HepG2 (cell line): ENCODE results near the gene ATP6V0D1. TPM values are rescaled to one million over a fixed set of nuclear protein-coding genes. Genes with fewer than 3 reads are reported as not detected.

Source experiments
- ATAC-seq: fragments of 200-7000 bp; cut with Tn5 transposase; 3 replicates; pipeline ENCODE4 v1.9.1; 2020; ENCODE audit warnings: mild to moderate bottlenecking, moderate library complexity
- BruUV-seq: library from RNA; stranded (reverse); fragments of 400-500 nt; replicated peaks from 2 replicates; lab custom pipeline; 2021; lab: Mats Ljungman, UMichigan
- CTCF ChIA-PET: fragments of 300-600 bp; formaldehyde crosslinking; extraction: SDS; loops from one replicate; lab custom pipeline; 2021; ENCODE audit warnings: low total read pairs, inconsistent platforms, low intra/inter-chr PET ratio; lab: Yijun Ruan, JAX
- POLR2A ChIA-PET: fragments of 350-600 bp; sonication (Branson Sonifier 250); formaldehyde crosslinking; loops from one replicate; lab custom pipeline; 2020; ENCODE audit warnings: antibody characterized with exemption, inconsistent platforms; lab: Yijun Ruan, JAX
- DNase-seq: peaks from one replicate; pipeline ENCODE4 v3.0.0-alpha.2; 2015; ENCODE audit warnings: low spot score
- FAIRE-seq: peaks from 3 replicates; lab custom pipeline; 2011; peaks lifted over from hg19 to GRCh38; lab: Jason Lieb, UNC
- H2AFZ ChIP-seq: one replicate; pipeline ENCODE4 v1.6.1; 2011; ENCODE audit warnings: low read length, inconsistent platforms
- H3K27ac ChIP-seq: fragments of 300-600 bp; 3 replicates; pipeline ENCODE4 v1.8.0; 2011; ENCODE audit warnings: mixed run types, mild to moderate bottlenecking, mixed read lengths, low read length, inconsistent platforms; ENCODE audit not compliant: insufficient read depth; ENCODE audit errors: extremely low read length
- H3K27me3 ChIP-seq, 2 experiments: fragments of 200-600 bp in 1 of 2; 2 replicates in 1 of 2; 3 replicates in 1 of 2; pipeline versions ENCODE4 v1.6.0 to v1.8.0; 2011; ENCODE audit warnings: low read length in 2 of 2, mild to moderate bottlenecking in 2 of 2, moderate library complexity in 2 of 2, inconsistent platforms in 1 of 2; ENCODE audit not compliant: insufficient read depth in 2 of 2, control insufficient read depth in 1 of 2
- H3K36me3 ChIP-seq, 2 experiments: fragments of 200-600 bp in 1 of 2; replicated peaks in 1 of 2; 2 replicates in 1 of 2; 3 replicates in 1 of 2; pipeline versions ENCODE4 v1.5.1 to v1.8.0; 2011; ENCODE audit warnings: low read length in 2 of 2, inconsistent platforms in 1 of 2; ENCODE audit not compliant: insufficient read depth in 2 of 2, control insufficient read depth in 1 of 2
- H3K4me1 ChIP-seq: 2 replicates; pipeline ENCODE4 v1.5.1; 2012; ENCODE audit warnings: low read length, inconsistent platforms; ENCODE audit not compliant: insufficient read depth
- H3K4me2 ChIP-seq: 2 replicates; pipeline ENCODE4 v1.6.0; 2011; ENCODE audit warnings: low read depth, low read length, inconsistent platforms
- H3K4me3 ChIP-seq, 3 experiments: fragments of 200-600 bp in 1 of 3; sonication (generic), shearing (Covaris generic) in 1 of 3; replicated peaks in 1 of 3; 2 replicates each; pipeline ENCODE4 v1.5.1; 2011 to 2016; ENCODE audit warnings: low read length in 3 of 3, inconsistent platforms in 2 of 3, low read depth in 2 of 3, mild to moderate bottlenecking in 2 of 3, control low read depth in 1 of 3, mixed read lengths in 1 of 3; ENCODE audit not compliant: insufficient read depth in 1 of 3
- H3K79me2 ChIP-seq: one replicate; pipeline ENCODE4 v1.6.1; 2011; ENCODE audit warnings: low read length, inconsistent platforms; ENCODE audit not compliant: insufficient read depth
- H3K9ac ChIP-seq: 2 replicates; pipeline ENCODE4 v1.6.0; 2011; ENCODE audit warnings: mild to moderate bottlenecking, low read depth, low read length, inconsistent platforms; ENCODE audit not compliant: insufficient read depth
- H3K9me3 ChIP-seq: 2 replicates; pipeline ENCODE4 v1.5.1; 2012; ENCODE audit warnings: mild to moderate bottlenecking, low read length
- H4K20me1 ChIP-seq: 2 replicates; pipeline ENCODE4 v1.6.0; 2011; ENCODE audit warnings: inconsistent platforms, mild to moderate bottlenecking, low read length, moderate library complexity; ENCODE audit not compliant: insufficient read depth
- CHD2 ChIP-seq: IDR thresholded peaks from 2 replicates; pipeline ENCODE4 v1.6.1; 2011; ENCODE audit warnings: low read depth, low read length, improper control_type of control experiment
- ETV5 ChIP-seq: IDR thresholded peaks from 2 replicates; pipeline ENCODE4 v1.6.1; 2018; ENCODE audit warnings: missing biosample characterization, missing genetic modification reagents, inconsistent platforms, borderline replicate concordance
- GABPA ChIP-seq, 2 experiments: IDR thresholded peaks; 2 replicates each; pipeline ENCODE4 v1.6.1; 2011 to 2016; ENCODE audit warnings: low read depth in 2 of 2, low read length in 1 of 2, missing biosample characterization in 1 of 2, missing genetic modification characterization in 1 of 2
- GABPB1 ChIP-seq: IDR thresholded peaks from 2 replicates; pipeline ENCODE4 v1.6.1; 2016; ENCODE audit warnings: mild to moderate bottlenecking, missing genetic modification reagents, moderate library complexity, missing compliant biosample characterization
- HNRNPL ChIP-seq: fragments of 200-400 bp; formaldehyde crosslinking; IDR thresholded peaks from 2 replicates; pipeline ENCODE4 v1.6.1; 2017; ENCODE audit warnings: mild to moderate bottlenecking, low read depth, low read length
- LCORL ChIP-seq, 2 experiments: fragments of 450-650 bp in 1 of 2; sonication (generic) in 1 of 2; formaldehyde crosslinking in 1 of 2; IDR thresholded peaks; 2 replicates each; pipeline versions ENCODE4 v1.5.0 to v1.6.1; 2017 to 2020; ENCODE audit warnings: antibody characterized with exemption in 1 of 2, missing genetic modification reagents in 1 of 2
- MAFF ChIP-seq: IDR thresholded peaks from 2 replicates; pipeline ENCODE4 v1.6.1; 2011; ENCODE audit warnings: low read depth, low read length, improper control_type of control experiment
- MAFK ChIP-seq, 2 experiments: IDR thresholded peaks in 1 of 2; conservative IDR thresholded peaks in 1 of 2; 2 replicates each; pipeline ENCODE4 v1.6.1; 2011; ENCODE audit warnings: improper control_type of control experiment in 2 of 2, low read length in 2 of 2
- MAZ ChIP-seq, 2 experiments: sonication (generic) in 1 of 2; formaldehyde crosslinking in 1 of 2; IDR thresholded peaks; 2 replicates each; pipeline versions ENCODE4 v1.5.0 to v1.6.1; 2012 to 2020; ENCODE audit warnings: low read depth in 2 of 2, mild to moderate bottlenecking in 2 of 2, borderline replicate concordance in 1 of 2, improper control_type of control experiment in 1 of 2, low read length in 1 of 2, missing genetic modification reagents in 1 of 2, moderate library complexity in 1 of 2
- MZF1 ChIP-seq: sonication (generic); formaldehyde crosslinking; IDR thresholded peaks from 2 replicates; pipeline ENCODE4 v1.8.1; 2023; ENCODE audit warnings: mild to moderate bottlenecking, missing genetic modification reagents, borderline replicate concordance
- NONO ChIP-seq, 2 experiments: fragments of 450-650 bp in 1 of 2; sonication (generic) in 1 of 2; formaldehyde crosslinking in 1 of 2; IDR thresholded peaks in 1 of 2; conservative IDR thresholded peaks in 1 of 2; 2 replicates each; pipeline versions ENCODE4 v1.6.1 to v1.8.0; 2017 to 2022; ENCODE audit warnings: mild to moderate bottlenecking in 1 of 2, missing genetic modification reagents in 1 of 2, moderate library complexity in 1 of 2
- RELA ChIP-seq: sonication (generic); formaldehyde crosslinking; IDR thresholded peaks from 2 replicates; pipeline ENCODE4 v1.4.0; 2020; ENCODE audit warnings: missing genetic modification reagents
- ZNF350 ChIP-seq: sonication (generic); formaldehyde crosslinking; IDR thresholded peaks from 2 replicates; pipeline ENCODE4 v1.4.0; 2020; ENCODE audit warnings: mild to moderate bottlenecking, low read depth, missing genetic modification reagents, borderline replicate concordance
- ZNF44 ChIP-seq: sonication (generic); formaldehyde crosslinking; IDR thresholded peaks from 2 replicates; pipeline ENCODE4 v1.5.1; 2020; ENCODE audit warnings: mild to moderate bottlenecking, missing genetic modification reagents
- ZNF550 ChIP-seq: sonication (generic); formaldehyde crosslinking; IDR thresholded peaks from 2 replicates; pipeline ENCODE4 v1.4.0; 2020; ENCODE audit warnings: mild to moderate bottlenecking, missing genetic modification reagents, borderline replicate concordance
- ZNF724P ChIP-seq: sonication (generic); formaldehyde crosslinking; IDR thresholded peaks from 2 replicates; pipeline ENCODE4 v1.8.0; 2022; ENCODE audit warnings: missing genetic modification reagents, borderline replicate concordance
- ZNF780A ChIP-seq: sonication (generic); formaldehyde crosslinking; IDR thresholded peaks from 2 replicates; pipeline ENCODE4 v1.8.0; 2022; ENCODE audit warnings: mild to moderate bottlenecking, missing genetic modification reagents, moderate library complexity
- WGBS: methylation state at CpG from one replicate; pipeline ENCODE4 v1.1.6; 2017; ENCODE audit warnings: low lambda C conversion rate; 5-methylcytosine and 5-hydroxymethylcytosine counted together
- in situ Hi-C: cut with HindIII; loops from 2 replicates; pipeline ENCODE4 v1.10.0; 2017; ENCODE audit warnings: low pct_unique_long_range_greater_than_20kb; ENCODE audit not compliant: extremely low pct_ligation_motif_present
- intact Hi-C: fragments of 100-400 bp; cut with micrococcal nuclease; formaldehyde crosslinking; loops from one replicate; pipeline ENCODE4 v1.10.0; 2022; ENCODE audit not compliant: unreplicated experiment
- polyA plus RNA-seq, 8 experiments: library from polyadenylated mRNA; depleted of rRNA in 3 of 8; stranded (reverse) in 7 of 8; unstranded in 1 of 8; fragments of >200 nt; fragmentation: Illumina TruSeq in 4 of 8; extraction: Trizol in 4 of 8; gene quantifications; 2 replicates each; pipeline versions ENCODE4 v1.2.1 to v1.2.3, GENCODE V29; 2011 to 2016; ENCODE audit warnings: low read depth in 4 of 8, missing spikeins in 1 of 8, mixed read lengths in 1 of 8; ENCODE audit not compliant: insufficient read depth in 1 of 8
- total RNA-seq, 5 experiments: library from RNA; depleted of rRNA; stranded (reverse); fragments of >200 nt; fragmentation: Illumina TruSeq; extraction: Trizol; gene quantifications; 2 replicates each; pipeline ENCODE4 v1.2.3, GENCODE V29; 2016; ENCODE audit warnings: low read depth in 1 of 5
- TF ChIP-seq, protein P1 (sequence below), 2 experiments: fragments of 450-650 bp in 1 of 2; sonication (generic) in 1 of 2; formaldehyde crosslinking; IDR thresholded peaks; 2 replicates each; pipeline versions ENCODE4 v1.5.0 to v1.8.0; 2020 to 2022; ENCODE audit warnings: mild to moderate bottlenecking in 1 of 2, missing genetic modification reagents in 1 of 2
- TF ChIP-seq, protein P2 (sequence below): sonication (generic); formaldehyde crosslinking; IDR thresholded peaks from 2 replicates; pipeline ENCODE4 v1.4.0; 2020; ENCODE audit warnings: mild to moderate bottlenecking, low read depth, missing genetic modification reagents

Gene ATP6V0D1
- total and polyA plus RNA-seq, 2 of the 13 experiments (the other 11 are each of a cell fraction or from before 2014, with no cell fraction given): 51.1 to 61.3 TPM

DNA sequence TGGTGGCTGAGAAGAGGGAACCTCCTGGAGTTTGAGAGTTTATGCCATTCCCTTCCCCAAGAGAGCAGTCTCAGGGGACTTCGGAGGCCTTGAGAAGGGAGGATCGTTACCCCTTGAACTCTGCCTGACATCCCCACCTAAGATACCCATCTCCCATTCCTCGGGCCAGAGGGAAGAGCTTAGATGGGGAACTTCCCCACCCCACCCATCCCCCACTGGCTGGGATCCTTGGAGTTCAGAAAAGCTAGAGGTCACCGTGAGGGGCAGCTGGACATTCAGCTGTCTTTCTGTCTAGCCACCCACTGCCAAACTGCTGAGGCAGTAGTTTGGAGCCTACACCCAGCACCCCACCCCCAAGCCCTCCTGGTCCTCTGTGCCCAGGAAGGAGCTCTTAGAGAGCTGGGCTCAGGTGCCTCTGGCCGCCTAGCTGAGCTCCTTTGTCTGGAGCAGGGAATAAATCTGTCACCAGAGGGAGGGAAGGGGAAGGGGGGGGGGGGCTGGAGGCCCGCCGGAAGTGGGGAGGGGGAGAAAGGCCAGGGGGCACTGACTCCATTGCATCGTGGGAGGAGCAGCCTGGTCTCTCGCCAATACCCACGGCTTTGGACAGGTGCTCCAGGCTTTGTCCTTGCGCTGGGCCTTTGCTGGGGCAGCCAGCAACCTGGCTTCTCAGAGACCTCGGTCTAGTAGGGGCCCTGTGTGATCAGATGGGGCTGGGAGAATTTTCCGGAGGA lies 49.0 kb downstream of the ATP6V0D1 start:
- Histone ChIP-seq H3K4me1 (peaks cover 48% of the 10 kb centered on the region), H3K36me3 (no peaks in the 10 kb centered on the region), H2AFZ (peak overlapping the region; percentile 45), H4K20me1 (no peaks in the 10 kb centered on the region), H3K9ac (peak overlapping the region; percentile 79), H3K79me2 (no peaks in the 10 kb centered on the region), H3K27me3 (peaks cover 0 to 2% of the 10 kb centered on the region in 2 experiments; a peak in 1 of 5 replicates), H3K27ac (peak overlapping the region; percentile 82), H3K4me2 (peak overlapping the region; percentile 99), H3K4me3 (peak overlapping the region; percentile 67 to 92 (median 79)), H3K9me3 (no peaks in the 10 kb centered on the region)
- WGBS: 8% methylated on average over 11 of the region's 13 CpGs
- intact Hi-C loops (no loop called here), in situ Hi-C loops (loop anchor here (5.0 kb wide), 1 partner anchor 35 kb away; no protein-coding TSS in a partner anchor)
- ATAC-seq: no peak
- BruUV-seq: no TSS peak
- ChIA-PET POLR2A (interaction anchor here (0.5 to 5.5 kb wide), 14 partner anchors 8 to 548 kb away, joined by 3 to 182 read pairs (median 3); partner anchors contain the start of genes ATP6V0D1, KCTD19, LRRC36 and TMEM208), CTCF (no interaction called here)
- FAIRE-seq: no peak
- DNase-seq: no peak
- TF ChIP-seq NONO (IDR thresholded peaks at IDR 0.05) (no peak), NONO (CRISPR knock-in tag; conservative IDR thresholded peaks at IDR 0.05) (0 out of 2 replicates have a peak, but pooled peaks have one; percentile 17), MAFF (0 out of 2 replicates have a peak, but pooled peaks have one; percentile 22), ZNF44 (CRISPR knock-in tag) (0 out of 2 replicates have a peak, but pooled peaks have one; percentile 16), LCORL (IDR thresholded peaks at IDR 0.05) (no peak), LCORL (CRISPR knock-in tag; IDR thresholded peaks at IDR 0.05) (peak; percentile 50; the same call in 1 of the 2 replicates), CHD2 (peak; percentile 7; the same call in 1 of the 2 replicates), GABPB1 (CRISPR knock-in tag) (peak; percentile 69), GABPA (IDR thresholded peaks at IDR 0.05; ENCODE audit: low read depth, low read length) (peak; percentile 52), GABPA (CRISPR knock-in tag; IDR thresholded peaks at IDR 0.05; ENCODE audit: low read depth) (peak; percentile 57; the same call in 1 of the 2 replicates), MAZ (IDR thresholded peaks at IDR 0.05; ENCODE audit: borderline replicate concordance, low read depth, low read length) (no peak), MAZ (CRISPR knock-in tag; IDR thresholded peaks at IDR 0.05; ENCODE audit: low read depth) (peak; percentile 22; the same call in 1 of the 2 replicates), ZNF350 (CRISPR knock-in tag) (0 out of 2 replicates have a peak, but pooled peaks have one; percentile 23), ZNF780A (no peak), ETV5 (CRISPR knock-in tag) (peak; percentile 53; the same call in 1 of the 2 replicates), ZNF550 (CRISPR knock-in tag) (0 out of 2 replicates have a peak, but pooled peaks have one; percentile 81), MZF1 (CRISPR knock-in tag) (no peak), MAFK (conservative IDR thresholded peaks at IDR 0.05 in 1 of 2, IDR thresholded peaks at IDR 0.05 in 1 of 2; ENCODE audit: low read length in 2 of 2) (peak; percentile 46 to 62), RELA (CRISPR knock-in tag) (no peak), ZNF724P (CRISPR knock-in tag) (no peak), HNRNPL (no peak)
- TF ChIP-seq, protein P1, sequence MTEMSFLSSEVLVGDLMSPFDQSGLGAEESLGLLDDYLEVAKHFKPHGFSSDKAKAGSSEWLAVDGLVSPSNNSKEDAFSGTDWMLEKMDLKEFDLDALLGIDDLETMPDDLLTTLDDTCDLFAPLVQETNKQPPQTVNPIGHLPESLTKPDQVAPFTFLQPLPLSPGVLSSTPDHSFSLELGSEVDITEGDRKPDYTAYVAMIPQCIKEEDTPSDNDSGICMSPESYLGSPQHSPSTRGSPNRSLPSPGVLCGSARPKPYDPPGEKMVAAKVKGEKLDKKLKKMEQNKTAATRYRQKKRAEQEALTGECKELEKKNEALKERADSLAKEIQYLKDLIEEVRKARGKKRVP (CRISPR knock-in tag; IDR thresholded peaks at IDR 0.05): no peak
- TF ChIP-seq, protein P2, sequence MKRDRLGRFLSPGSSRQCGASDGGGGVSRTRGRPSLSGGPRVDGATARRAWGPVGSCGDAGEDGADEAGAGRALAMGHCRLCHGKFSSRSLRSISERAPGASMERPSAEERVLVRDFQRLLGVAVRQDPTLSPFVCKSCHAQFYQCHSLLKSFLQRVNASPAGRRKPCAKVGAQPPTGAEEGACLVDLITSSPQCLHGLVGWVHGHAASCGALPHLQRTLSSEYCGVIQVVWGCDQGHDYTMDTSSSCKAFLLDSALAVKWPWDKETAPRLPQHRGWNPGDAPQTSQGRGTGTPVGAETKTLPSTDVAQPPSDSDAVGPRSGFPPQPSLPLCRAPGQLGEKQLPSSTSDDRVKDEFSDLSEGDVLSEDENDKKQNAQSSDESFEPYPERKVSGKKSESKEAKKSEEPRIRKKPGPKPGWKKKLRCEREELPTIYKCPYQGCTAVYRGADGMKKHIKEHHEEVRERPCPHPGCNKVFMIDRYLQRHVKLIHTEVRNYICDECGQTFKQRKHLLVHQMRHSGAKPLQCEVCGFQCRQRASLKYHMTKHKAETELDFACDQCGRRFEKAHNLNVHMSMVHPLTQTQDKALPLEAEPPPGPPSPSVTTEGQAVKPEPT: no peak
